ENCODE measurements around the gene CPVL.

- TF ChIP-seq, protein P1, sequence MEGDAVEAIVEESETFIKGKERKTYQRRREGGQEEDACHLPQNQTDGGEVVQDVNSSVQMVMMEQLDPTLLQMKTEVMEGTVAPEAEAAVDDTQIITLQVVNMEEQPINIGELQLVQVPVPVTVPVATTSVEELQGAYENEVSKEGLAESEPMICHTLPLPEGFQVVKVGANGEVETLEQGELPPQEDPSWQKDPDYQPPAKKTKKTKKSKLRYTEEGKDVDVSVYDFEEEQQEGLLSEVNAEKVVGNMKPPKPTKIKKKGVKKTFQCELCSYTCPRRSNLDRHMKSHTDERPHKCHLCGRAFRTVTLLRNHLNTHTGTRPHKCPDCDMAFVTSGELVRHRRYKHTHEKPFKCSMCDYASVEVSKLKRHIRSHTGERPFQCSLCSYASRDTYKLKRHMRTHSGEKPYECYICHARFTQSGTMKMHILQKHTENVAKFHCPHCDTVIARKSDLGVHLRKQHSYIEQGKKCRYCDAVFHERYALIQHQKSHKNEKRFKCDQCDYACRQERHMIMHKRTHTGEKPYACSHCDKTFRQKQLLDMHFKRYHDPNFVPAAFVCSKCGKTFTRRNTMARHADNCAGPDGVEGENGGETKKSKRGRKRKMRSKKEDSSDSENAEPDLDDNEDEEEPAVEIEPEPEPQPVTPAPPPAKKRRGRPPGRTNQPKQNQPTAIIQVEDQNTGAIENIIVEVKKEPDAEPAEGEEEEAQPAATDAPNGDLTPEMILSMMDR (IDR thresholded peaks at IDR 0.05; ENCODE audit: insufficient read depth, low read depth, low read length), result no peak
- no peak for TF ChIP-seq EZH2 (IDR thresholded peaks at IDR 0.05; ENCODE audit: insufficient read depth, low read length)
These were observed at the start of gene CPVL for GRCh38 chr7:29146057-29146706.
